Transverse colon (tissue), 4 donors: Measurements from ENCODE around the gene PI3.

Source experiments
- EP300 ChIP-seq: sonication (generic); formaldehyde crosslinking; IDR thresholded peaks from one replicate; pipeline ENCODE4 v1.6.1; 2017; ENCODE audit warnings: antibody characterized with exemption, low read depth
- POLR2A ChIP-seq: fragments of 450-650 bp; IDR thresholded peaks from one replicate; pipeline ENCODE4 v1.6.1; 2016; ENCODE audit warnings: antibody characterized with exemption, mild to moderate bottlenecking, moderate library complexity
- POLR2AphosphoS5 ChIP-seq, 3 donors: sonication (generic); formaldehyde crosslinking; IDR thresholded peaks; one replicate each; pipeline ENCODE4 v1.6.1; 2016; ENCODE audit warnings: antibody characterized with exemption in 3 of 3
- TF ChIP-seq, protein P1 (sequence below), 5 experiments: fragments of 200-600 bp in 3 of 5; fragments of 450-650 bp in 2 of 5; sonication (generic) in 3 of 5; IDR thresholded peaks; 1 replicate in 2 of 5; 2 replicates in 3 of 5; pipeline ENCODE4 v1.5.1; 2016 to 2017; ENCODE audit warnings: antibody characterized with exemption in 5 of 5, inconsistent platforms in 3 of 5, mild to moderate bottlenecking in 2 of 5, moderate library complexity in 1 of 5

DNA sequence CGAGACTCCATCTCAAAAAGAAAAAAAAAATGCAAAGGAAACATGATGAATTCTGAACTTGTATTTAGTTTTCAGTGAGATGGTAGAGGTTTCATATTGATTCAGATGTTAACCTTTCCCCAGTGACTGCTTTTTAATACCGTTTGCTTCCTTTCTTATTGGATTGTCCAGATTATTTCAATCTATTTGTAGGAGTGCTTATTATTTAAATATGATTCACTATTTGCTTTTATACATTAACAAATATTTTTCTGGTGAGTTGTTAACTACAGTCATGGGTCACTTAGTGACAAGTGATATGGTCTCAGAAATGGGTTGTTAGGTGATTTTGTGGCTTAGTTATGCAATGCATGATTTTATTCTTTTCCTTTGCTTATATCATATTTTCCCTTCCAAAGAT, 8.4 kb downstream of the PI3 start:
- no peak for TF ChIP-seq POLR2AphosphoS5 (IDR thresholded peaks at IDR 0.05)
- TF ChIP-seq, protein P1, sequence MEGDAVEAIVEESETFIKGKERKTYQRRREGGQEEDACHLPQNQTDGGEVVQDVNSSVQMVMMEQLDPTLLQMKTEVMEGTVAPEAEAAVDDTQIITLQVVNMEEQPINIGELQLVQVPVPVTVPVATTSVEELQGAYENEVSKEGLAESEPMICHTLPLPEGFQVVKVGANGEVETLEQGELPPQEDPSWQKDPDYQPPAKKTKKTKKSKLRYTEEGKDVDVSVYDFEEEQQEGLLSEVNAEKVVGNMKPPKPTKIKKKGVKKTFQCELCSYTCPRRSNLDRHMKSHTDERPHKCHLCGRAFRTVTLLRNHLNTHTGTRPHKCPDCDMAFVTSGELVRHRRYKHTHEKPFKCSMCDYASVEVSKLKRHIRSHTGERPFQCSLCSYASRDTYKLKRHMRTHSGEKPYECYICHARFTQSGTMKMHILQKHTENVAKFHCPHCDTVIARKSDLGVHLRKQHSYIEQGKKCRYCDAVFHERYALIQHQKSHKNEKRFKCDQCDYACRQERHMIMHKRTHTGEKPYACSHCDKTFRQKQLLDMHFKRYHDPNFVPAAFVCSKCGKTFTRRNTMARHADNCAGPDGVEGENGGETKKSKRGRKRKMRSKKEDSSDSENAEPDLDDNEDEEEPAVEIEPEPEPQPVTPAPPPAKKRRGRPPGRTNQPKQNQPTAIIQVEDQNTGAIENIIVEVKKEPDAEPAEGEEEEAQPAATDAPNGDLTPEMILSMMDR (IDR thresholded peaks at IDR 0.05): no peak
- TF ChIP-seq POLR2A: no peak
- no peak for TF ChIP-seq EP300
